A673 (cell line): ENCODE measurements around the gene PACS1.

Experiments
- EZH2 ChIP-seq: fragments of 200-600 bp; sonication (generic); IDR thresholded peaks from 2 replicates; pipeline ENCODE4 v1.6.1; 2017; ENCODE audit warnings: borderline replicate concordance, low read depth, mild to moderate bottlenecking, mixed read lengths, antibody characterized with exemption, low read length; ENCODE audit not compliant: poor library complexity, severe bottlenecking
- TF ChIP-seq, protein P1 (sequence below): fragments of 300-800, 200-600 bp; sonication (generic); conservative IDR thresholded peaks from 2 replicates; pipeline ENCODE4 v1.5.1; 2017; ENCODE audit warnings: low read depth, mild to moderate bottlenecking, antibody characterized with exemption, low read length, moderate library complexity, mixed read lengths

DNA sequence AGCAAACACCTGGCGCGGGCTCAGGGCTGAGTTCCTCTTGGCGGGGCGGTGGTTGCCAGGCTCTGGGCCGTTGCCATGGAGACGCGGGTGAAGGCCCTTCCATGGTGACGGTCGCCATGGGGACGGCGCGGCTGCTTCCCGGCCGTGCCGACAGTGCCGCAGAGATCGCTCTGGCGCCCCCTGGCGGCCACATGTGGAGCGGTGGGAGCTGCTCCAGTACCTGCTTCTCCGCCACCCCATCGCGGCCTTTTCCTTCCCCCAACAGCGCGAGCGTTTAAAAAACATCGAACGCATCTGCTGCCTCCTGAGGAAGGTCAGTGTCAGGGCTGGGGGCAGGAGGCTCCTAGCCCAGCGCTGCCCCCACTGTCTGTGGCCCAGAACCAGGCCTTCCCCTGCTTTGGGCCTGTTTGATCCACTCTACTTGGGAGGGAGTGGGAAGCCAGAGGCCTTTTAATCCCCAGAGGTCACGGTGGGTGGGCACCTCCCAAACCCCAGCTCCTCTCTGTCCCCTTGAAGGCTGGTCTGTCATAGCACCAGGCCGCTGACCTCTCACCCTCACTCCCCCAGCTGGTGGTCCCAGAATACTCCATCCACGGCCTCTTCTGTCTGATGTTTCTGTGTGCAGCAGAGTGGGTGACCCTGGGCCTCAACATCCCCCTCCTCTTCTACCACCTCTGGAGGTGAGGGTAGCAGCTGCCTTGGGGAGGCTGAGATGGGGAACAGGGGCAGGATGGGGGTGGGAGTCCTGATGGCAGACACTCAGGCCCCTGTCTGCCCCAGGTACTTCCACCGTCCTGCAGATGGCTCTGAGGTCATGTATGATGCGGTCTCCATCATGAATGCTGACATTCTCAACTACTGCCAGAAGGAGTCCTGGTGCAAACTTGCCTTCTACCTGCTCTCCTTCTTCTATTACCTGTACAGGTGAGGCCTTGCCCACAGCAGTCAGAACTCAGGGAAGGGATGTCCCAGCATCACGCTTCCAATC lies 212.7 kb downstream of the PACS1 start:
- TF ChIP-seq, protein P1, sequence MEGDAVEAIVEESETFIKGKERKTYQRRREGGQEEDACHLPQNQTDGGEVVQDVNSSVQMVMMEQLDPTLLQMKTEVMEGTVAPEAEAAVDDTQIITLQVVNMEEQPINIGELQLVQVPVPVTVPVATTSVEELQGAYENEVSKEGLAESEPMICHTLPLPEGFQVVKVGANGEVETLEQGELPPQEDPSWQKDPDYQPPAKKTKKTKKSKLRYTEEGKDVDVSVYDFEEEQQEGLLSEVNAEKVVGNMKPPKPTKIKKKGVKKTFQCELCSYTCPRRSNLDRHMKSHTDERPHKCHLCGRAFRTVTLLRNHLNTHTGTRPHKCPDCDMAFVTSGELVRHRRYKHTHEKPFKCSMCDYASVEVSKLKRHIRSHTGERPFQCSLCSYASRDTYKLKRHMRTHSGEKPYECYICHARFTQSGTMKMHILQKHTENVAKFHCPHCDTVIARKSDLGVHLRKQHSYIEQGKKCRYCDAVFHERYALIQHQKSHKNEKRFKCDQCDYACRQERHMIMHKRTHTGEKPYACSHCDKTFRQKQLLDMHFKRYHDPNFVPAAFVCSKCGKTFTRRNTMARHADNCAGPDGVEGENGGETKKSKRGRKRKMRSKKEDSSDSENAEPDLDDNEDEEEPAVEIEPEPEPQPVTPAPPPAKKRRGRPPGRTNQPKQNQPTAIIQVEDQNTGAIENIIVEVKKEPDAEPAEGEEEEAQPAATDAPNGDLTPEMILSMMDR = peak; percentile 99
- TF ChIP-seq EZH2 = no peak
